ENCODE data around the gene CYP24A1. TPM values are rescaled to one million over a fixed set of nuclear protein-coding genes. Genes with fewer than 3 reads are reported as not detected.

Gene CYP24A1
- total RNA-seq, 4 donors from 2014 or later, result 0.10 to 0.71 (median 0.69) TPM; not detected in 1

DNA sequence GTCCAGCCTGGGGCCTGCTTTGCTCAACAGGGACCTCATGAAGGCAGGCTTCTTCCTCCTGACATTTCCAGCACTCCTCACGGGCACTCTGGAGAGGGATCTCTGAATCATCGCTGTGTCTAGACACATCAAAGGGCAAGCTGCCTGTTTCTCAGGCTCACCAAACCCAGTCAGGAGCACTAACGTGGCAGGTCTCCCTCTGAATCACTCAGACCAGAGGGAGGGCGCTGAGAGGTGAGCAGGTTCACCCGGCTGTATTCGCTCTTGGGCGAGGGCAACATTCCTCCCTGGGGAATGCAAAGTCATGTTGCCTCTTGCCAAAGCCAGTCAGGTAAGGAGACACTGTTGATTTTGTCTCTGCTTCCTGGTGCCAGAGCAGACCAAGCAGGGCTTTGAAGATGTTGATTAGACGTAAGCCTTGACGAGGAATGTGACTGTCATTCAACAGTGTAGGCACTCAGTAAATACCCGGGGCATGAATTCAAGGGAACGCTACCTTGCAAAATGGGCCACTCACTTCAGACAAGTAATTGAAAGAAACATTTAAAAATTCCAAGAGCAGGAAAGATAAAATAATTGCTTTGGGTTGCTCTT, 50.1 kb downstream of the CYP24A1 start:
- 52 to 62% methylated on average over 11 of the region's 11 CpGs for WGBS, 2 donors
- intact Hi-C loops (cut with DNase I; ENCODE audit: low total_unique reads), result no loop called here
- TF ChIP-seq POLR2A (IDR thresholded peaks at IDR 0.05), result no peak
- TF ChIP-seq, protein P1, sequence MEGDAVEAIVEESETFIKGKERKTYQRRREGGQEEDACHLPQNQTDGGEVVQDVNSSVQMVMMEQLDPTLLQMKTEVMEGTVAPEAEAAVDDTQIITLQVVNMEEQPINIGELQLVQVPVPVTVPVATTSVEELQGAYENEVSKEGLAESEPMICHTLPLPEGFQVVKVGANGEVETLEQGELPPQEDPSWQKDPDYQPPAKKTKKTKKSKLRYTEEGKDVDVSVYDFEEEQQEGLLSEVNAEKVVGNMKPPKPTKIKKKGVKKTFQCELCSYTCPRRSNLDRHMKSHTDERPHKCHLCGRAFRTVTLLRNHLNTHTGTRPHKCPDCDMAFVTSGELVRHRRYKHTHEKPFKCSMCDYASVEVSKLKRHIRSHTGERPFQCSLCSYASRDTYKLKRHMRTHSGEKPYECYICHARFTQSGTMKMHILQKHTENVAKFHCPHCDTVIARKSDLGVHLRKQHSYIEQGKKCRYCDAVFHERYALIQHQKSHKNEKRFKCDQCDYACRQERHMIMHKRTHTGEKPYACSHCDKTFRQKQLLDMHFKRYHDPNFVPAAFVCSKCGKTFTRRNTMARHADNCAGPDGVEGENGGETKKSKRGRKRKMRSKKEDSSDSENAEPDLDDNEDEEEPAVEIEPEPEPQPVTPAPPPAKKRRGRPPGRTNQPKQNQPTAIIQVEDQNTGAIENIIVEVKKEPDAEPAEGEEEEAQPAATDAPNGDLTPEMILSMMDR (IDR thresholded peaks at IDR 0.05), result peak in 1 of 3 donors; percentile 99
- H3K4me3 ChIP-seq (ENCODE audit: low read depth, poor library complexity, severe bottlenecking), result no peak overlapping the region
- peak in 1 of 2 donors; percentile 79 for DNase-seq (ENCODE audit: low spot score in 2 of 2)

GRCh38 chr20:54122681-54123586, 50.9 kb downstream of the CYP24A1 start:
- DNase-seq (ENCODE audit: low spot score in 2 of 2), result no peak
- intact Hi-C loops (cut with DNase I; ENCODE audit: low total_unique reads), result no loop called here
- H3K4me3 ChIP-seq (ENCODE audit: low read depth, poor library complexity, severe bottlenecking), result no peak overlapping the region
- TF ChIP-seq, protein P1 (IDR thresholded peaks at IDR 0.05), result no peak
- no peak for TF ChIP-seq POLR2A (IDR thresholded peaks at IDR 0.05)
- WGBS, 2 donors, result 81 to 84% methylated on average over 10 of the region's 10 CpGs

DNA sequence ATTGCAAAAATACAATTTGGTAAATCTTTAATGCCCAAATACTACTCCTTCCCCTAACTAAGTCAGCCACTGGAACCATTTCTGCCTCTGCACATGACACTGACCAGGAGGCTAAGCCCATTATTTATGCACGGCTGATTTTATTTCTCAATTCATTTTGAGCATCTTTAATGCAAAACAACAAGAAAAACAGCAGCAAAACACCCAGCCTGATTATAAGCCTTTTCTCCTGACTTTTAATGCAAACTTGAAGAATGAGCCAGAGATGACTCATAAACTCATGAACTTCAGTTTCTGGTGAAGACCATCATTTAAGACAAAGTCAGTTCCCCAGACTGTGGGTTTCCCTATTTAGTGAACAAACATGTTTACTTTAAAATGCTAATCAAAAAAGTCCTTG, 51.6 kb downstream of the CYP24A1 start:
- intact Hi-C loops (cut with DNase I; ENCODE audit: low total_unique reads), result no loop called here
- DNase-seq (ENCODE audit: low spot score in 2 of 2), result no peak
- 77 to 78% methylated on average over 1 of the region's 1 CpG for WGBS, 2 donors

DNA sequence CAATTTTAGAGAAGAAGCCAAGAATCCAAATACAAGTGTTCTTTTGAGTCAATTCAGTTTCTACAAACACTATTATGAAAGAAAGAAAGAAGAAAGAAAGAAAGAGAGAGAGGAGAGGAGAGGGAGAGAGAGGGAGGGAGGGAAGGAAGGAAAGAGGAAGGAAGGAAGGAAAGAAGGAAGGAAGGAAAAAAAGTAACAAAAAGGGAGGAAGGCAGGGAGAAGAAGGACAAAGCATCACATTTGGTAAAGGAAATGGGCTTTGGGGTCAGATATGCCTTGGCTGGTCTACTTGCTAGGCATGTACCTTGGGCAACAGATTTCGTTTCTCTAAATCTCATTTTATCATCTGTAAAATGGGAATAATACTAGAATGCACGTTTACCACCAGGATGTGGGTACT, 54.0 kb downstream of the CYP24A1 start:
- WGBS, 2 donors, result 77 to 87% methylated on average over 2 of the region's 2 CpGs
- H3K4me3 ChIP-seq (ENCODE audit: low read depth, poor library complexity, severe bottlenecking), result no peak overlapping the region
- TF ChIP-seq, protein P1 (IDR thresholded peaks at IDR 0.05), result no peak
- TF ChIP-seq POLR2A (IDR thresholded peaks at IDR 0.05), result no peak
- DNase-seq (ENCODE audit: low spot score in 2 of 2), result no peak
- intact Hi-C loops (cut with DNase I; ENCODE audit: low total_unique reads), result no loop called here

More for the DNA sequence above, 51.6 kb downstream of the CYP24A1 start:
- TF ChIP-seq, protein P1 (IDR thresholded peaks at IDR 0.05), result no peak
- TF ChIP-seq POLR2A (IDR thresholded peaks at IDR 0.05), result no peak
- no peak overlapping the region for H3K4me3 ChIP-seq (ENCODE audit: low read depth, poor library complexity, severe bottlenecking)

- no peak for DNase-seq (ENCODE audit: low spot score in 2 of 2)
- WGBS, 2 donors, result 77 to 78% methylated on average over 9 of the region's 9 CpGs
- H3K4me3 ChIP-seq (ENCODE audit: low read depth, poor library complexity, severe bottlenecking), result no peak overlapping the region
- intact Hi-C loops (cut with DNase I; ENCODE audit: low total_unique reads), result no loop called here
- no peak for TF ChIP-seq POLR2A (IDR thresholded peaks at IDR 0.05)
- TF ChIP-seq, protein P1 (IDR thresholded peaks at IDR 0.05), result no peak
These were observed 55.4 kb downstream of the CYP24A1 start for GRCh38 chr20:54118220-54119001.
